Lung (tissue), 12 donors: Measurements from ENCODE around the gene MUC4. TPM values are rescaled to one million over a fixed set of nuclear protein-coding genes. Genes with fewer than 3 reads are reported as not detected.
A peak's percentile ranks its signal among the peaks of the same experiment; 100 is the strongest.

Experiments used
- ATAC-seq: fragments of 200-7000 bp; cut with Tn5 transposase; one replicate; pipeline ENCODE4 v1.9.1; 2020; ENCODE audit warnings: moderate number of reproducible peaks; ENCODE audit not compliant: insufficient read depth, low FRiP score
- DNase-seq, 3 donors: peaks; one replicate each; pipeline ENCODE4 v3.0.0-alpha.2; 2013 to 2017
- H3K27ac ChIP-seq, 2 donors: one replicate each; pipeline ENCODE4 v1.5.1; 2013; ENCODE audit warnings: mild to moderate bottlenecking in 2 of 2, moderate library complexity in 2 of 2, control low read depth in 1 of 2, inconsistent platforms in 1 of 2, low read depth in 1 of 2, low read length in 1 of 2
- H3K27me3 ChIP-seq, 3 donors: one replicate each; pipeline ENCODE4 v1.5.1; 2013; ENCODE audit warnings: low read length in 2 of 3; ENCODE audit not compliant: control insufficient read depth in 3 of 3, insufficient read depth in 3 of 3
- H3K36me3 ChIP-seq, 4 donors: one replicate each; pipeline ENCODE4 v1.5.1; 2013; ENCODE audit warnings: low read length in 4 of 4, mild to moderate bottlenecking in 1 of 4, moderate library complexity in 1 of 4; ENCODE audit not compliant: control insufficient read depth in 4 of 4, insufficient read depth in 4 of 4
- H3K4me1 ChIP-seq, 5 donors: one replicate each; pipeline ENCODE4 v1.5.1; 2013; ENCODE audit warnings: low read length in 5 of 5, mild to moderate bottlenecking in 2 of 5, moderate library complexity in 1 of 5; ENCODE audit not compliant: control insufficient read depth in 5 of 5, insufficient read depth in 5 of 5
- H3K4me3 ChIP-seq: one replicate; pipeline ENCODE4 v1.5.1; 2013; ENCODE audit warnings: mild to moderate bottlenecking, control low read depth, moderate library complexity
- H3K9ac ChIP-seq, 2 donors: one replicate each; pipeline ENCODE4 v1.5.1; 2013; ENCODE audit warnings: low read length in 2 of 2, control low read depth in 1 of 2; ENCODE audit not compliant: insufficient read depth in 1 of 2
- H3K9me3 ChIP-seq, 4 donors: one replicate each; pipeline ENCODE4 v1.5.1; 2013; ENCODE audit warnings: low read length in 3 of 4, mild to moderate bottlenecking in 1 of 4, moderate library complexity in 1 of 4; ENCODE audit not compliant: control insufficient read depth in 4 of 4, insufficient read depth in 3 of 4
- CTCF ChIP-seq: IDR thresholded peaks from 2 replicates; pipeline ENCODE4 v1.5.1; 2012; ENCODE audit warnings: mild to moderate bottlenecking; ENCODE audit errors: control extremely low read depth, extremely low read depth
- WGBS, 2 donors: extraction: QIAGEN DNeasy Blood & Tissue Kit; methylation state at CpG; one replicate each; pipeline ENCODE4 v1.1.7; 2013; 5-methylcytosine and 5-hydroxymethylcytosine counted together
- polyA plus RNA-seq, 2 donors: library from polyadenylated mRNA; stranded (reverse); fragments of 200-250 nt; gene quantifications; one replicate each; pipeline ENCODE4 v1.2.1, GENCODE V29; 2013
- total RNA-seq, 2 donors: library from RNA; depleted of rRNA in 1 of 2; stranded (reverse); fragments of >200 nt in 1 of 2; gene quantifications; one replicate each; pipeline ENCODE4 v1.2.1, GENCODE V29; 2014 to 2021
- donor health status: control.
- donor health status: control.
- donor health status: Bipolar disorder and iron deficiency.
- donor health status: healthy.
- donor health status: DM: yes; HTN: yes; CAD: no.

MUC4 gene
- total and polyA plus RNA-seq, 4 donors: 10.0 to 56.0 (median 21.9) TPM

GRCh38 chr3:195859061-195859845 is 47.5 kb upstream of the MUC4 start:
- Histone ChIP-seq H3K4me3 (no peak overlapping the region), H3K27ac (no peak overlapping the region), H3K36me3 (peaks cover 0 to 8% (median 2%) of the 10 kb centered on the region in 4 donors), H3K4me1 (peaks cover 0 to 7% (median 0%) of the 10 kb centered on the region in 5 donors), H3K9me3 (no peaks in the 10 kb centered on the region), H3K9ac (peak overlapping the region in 1 of 2 donors; percentile 54), H3K27me3 (no peaks in the 10 kb centered on the region)
- 14 to 15% methylated on average over 21 of the region's 21 CpGs for WGBS, 2 donors
- TF ChIP-seq CTCF: peak; percentile 98
- DNase-seq (peak; percentile 68 to 75 (median 74)), ATAC-seq (peak; percentile 36)

- no peak overlapping the region for H3K9ac ChIP-seq
- no peak overlapping the region for H3K4me3 ChIP-seq
- H3K9me3 ChIP-seq: no peaks in the 10 kb centered on the region
- peaks cover 0 to 7% (median 0%) of the 10 kb centered on the region in 5 donors for H3K4me1 ChIP-seq
- H3K36me3 ChIP-seq: no peaks in the 10 kb centered on the region
- H3K27ac ChIP-seq: no peak overlapping the region
- DNase-seq (no peak), ATAC-seq (no peak)
- 28 to 69% methylated on average over 15 of the region's 15 CpGs for WGBS, 2 donors
- no peak for TF ChIP-seq CTCF
- no peaks in the 10 kb centered on the region for H3K27me3 ChIP-seq
Observed at GRCh38 chr3:195856410-195857084, 44.8 kb upstream of the MUC4 start.

GRCh38 chr3:195855471-195856409 is 44.0 kb upstream of the MUC4 start:
- Histone ChIP-seq H3K9me3 (no peaks in the 10 kb centered on the region), H3K4me3 (no peak overlapping the region), H3K4me1 (peaks cover 0 to 10% (median 2%) of the 10 kb centered on the region in 5 donors), H3K27ac (no peak overlapping the region), H3K27me3 (peaks cover 0 to 4% (median 0%) of the 10 kb centered on the region in 3 donors), H3K36me3 (no peaks in the 10 kb centered on the region), H3K9ac (no peak overlapping the region)
- no peak for TF ChIP-seq CTCF
- WGBS, 2 donors: 75 to 76% methylated on average over 13 of the region's 13 CpGs
- DNase-seq (no peak), ATAC-seq (no peak)
